HEK293 (cell line): ENCODE measurements around the gene AURKAIP1.
"Not testable (repeated sequence)": the region's sequence is repeated elsewhere in the genome, so short reads cannot be mapped to it uniquely, and the experiment has no call there.

Source experiments
- CTCF ChIA-PET: fragments of 350-600 bp; formaldehyde crosslinking; extraction: SDS; loops from one replicate; lab custom pipeline; 2021; ENCODE audit warnings: antibody characterized with exemption; lab: Yijun Ruan, JAX
- POLR2A ChIA-PET: fragments of 300-600 bp; formaldehyde crosslinking; extraction: SDS; loops from one replicate; lab custom pipeline; 2020; ENCODE audit warnings: antibody characterized with exemption, inconsistent platforms; lab: Yijun Ruan, JAX
- H3K27ac ChIP-seq: fragments of 200-500 bp; sonication (Bioruptor generic); 2 replicates; pipeline ENCODE4 v1.5.1; 2014; ENCODE audit warnings: low read depth, low read length, control low read depth, inconsistent platforms; ENCODE audit errors: extremely low read depth
- H3K36me3 ChIP-seq, 2 experiments: fragments of 200-500 bp in 1 of 2; sonication (Bioruptor generic) in 1 of 2; 1 replicate in 1 of 2; 2 replicates in 1 of 2; pipeline ENCODE4 v1.5.1; 2014 to 2017; ENCODE audit warnings: inconsistent platforms in 2 of 2, low read length in 2 of 2; ENCODE audit not compliant: control insufficient read depth in 2 of 2, insufficient read depth in 1 of 2
- H3K4me1 ChIP-seq: fragments of 200-500 bp; sonication (Bioruptor generic); 2 replicates; pipeline ENCODE4 v1.5.1; 2014; ENCODE audit warnings: mild to moderate bottlenecking, low read length, inconsistent platforms; ENCODE audit not compliant: control insufficient read depth, insufficient read depth
- H3K4me3 ChIP-seq: 2 replicates; pipeline ENCODE4 v1.5.1; 2011; ENCODE audit warnings: low read depth, mild to moderate bottlenecking, control low read depth, low read length, moderate library complexity
- H3K9me3 ChIP-seq: fragments of 200-500 bp; sonication (Bioruptor generic); 2 replicates; pipeline ENCODE4 v1.5.1; 2014; ENCODE audit warnings: low read depth, low read length, inconsistent platforms; ENCODE audit not compliant: control insufficient read depth, insufficient read depth
- BCL11A ChIP-seq: fragments of 450-650 bp; formaldehyde crosslinking; IDR thresholded peaks from 2 replicates; pipeline ENCODE4 v1.5.1; 2016; ENCODE audit warnings: low read depth, missing biosample characterization, missing genetic modification characterization
- BCL11B ChIP-seq: fragments of 450-650 bp; formaldehyde crosslinking; IDR thresholded peaks from 2 replicates; pipeline ENCODE4 v1.5.1; 2016; ENCODE audit warnings: low read depth, missing biosample characterization, missing genetic modification characterization
- EGR2 ChIP-seq: fragments of 450-650 bp; formaldehyde crosslinking; IDR thresholded peaks from 2 replicates; pipeline ENCODE4 v1.5.1; 2016; ENCODE audit warnings: low read depth, missing biosample characterization, missing genetic modification characterization
- KLF10 ChIP-seq: fragments of 450-650 bp; IDR thresholded peaks from 2 replicates; pipeline ENCODE4 v1.5.1; 2018; ENCODE audit warnings: missing biosample characterization, mild to moderate bottlenecking, missing genetic modification characterization
- KLF16 ChIP-seq: fragments of 450-650 bp; formaldehyde crosslinking; IDR thresholded peaks from 2 replicates; pipeline ENCODE4 v1.5.1; 2017; ENCODE audit warnings: missing biosample characterization, missing genetic modification characterization
- ZNF211 ChIP-seq: fragments of 450-650 bp; formaldehyde crosslinking; IDR thresholded peaks from 2 replicates; pipeline ENCODE4 v1.5.1; 2016; ENCODE audit warnings: low read depth, missing biosample characterization, missing genetic modification characterization
- ZNF311 ChIP-seq: fragments of 450-650 bp; formaldehyde crosslinking; IDR thresholded peaks from 2 replicates; pipeline ENCODE4 v1.5.1; 2017; ENCODE audit warnings: missing biosample characterization, missing genetic modification characterization, borderline replicate concordance
- ZNF501 ChIP-seq: fragments of 450-650 bp; formaldehyde crosslinking; IDR thresholded peaks from 2 replicates; pipeline ENCODE4 v1.5.1; 2016; ENCODE audit warnings: missing biosample characterization, missing genetic modification characterization
- ZNF600 ChIP-seq: fragments of 450-650 bp; formaldehyde crosslinking; IDR thresholded peaks from 2 replicates; pipeline ENCODE4 v1.5.1; 2016; ENCODE audit warnings: missing biosample characterization, missing genetic modification characterization
- ZNF792 ChIP-seq: fragments of 450-650 bp; formaldehyde crosslinking; IDR thresholded peaks from 2 replicates; pipeline ENCODE4 v1.5.1; 2016; ENCODE audit warnings: missing biosample characterization, missing genetic modification characterization
- ZSCAN23 ChIP-seq: fragments of 450-650 bp; formaldehyde crosslinking; IDR thresholded peaks from 2 replicates; pipeline ENCODE4 v1.5.1; 2016; ENCODE audit warnings: missing biosample characterization, missing genetic modification characterization
- TF ChIP-seq, protein P1 (sequence below): fragments of 450-650 bp; formaldehyde crosslinking; IDR thresholded peaks from 2 replicates; pipeline ENCODE4 v1.5.1; 2017; ENCODE audit warnings: missing biosample characterization, missing genetic modification characterization
- TF ChIP-seq, protein P2 (sequence below): fragments of 450-650 bp; formaldehyde crosslinking; IDR thresholded peaks from 2 replicates; pipeline ENCODE4 v1.5.1; 2016; ENCODE audit warnings: missing biosample characterization, missing genetic modification characterization
- TF ChIP-seq, protein P3 (sequence below): fragments of 450-650 bp; formaldehyde crosslinking; IDR thresholded peaks from 2 replicates; pipeline ENCODE4 v1.5.1; 2017; ENCODE audit warnings: missing biosample characterization, missing genetic modification characterization

The AURKAIP1 gene

DNA sequence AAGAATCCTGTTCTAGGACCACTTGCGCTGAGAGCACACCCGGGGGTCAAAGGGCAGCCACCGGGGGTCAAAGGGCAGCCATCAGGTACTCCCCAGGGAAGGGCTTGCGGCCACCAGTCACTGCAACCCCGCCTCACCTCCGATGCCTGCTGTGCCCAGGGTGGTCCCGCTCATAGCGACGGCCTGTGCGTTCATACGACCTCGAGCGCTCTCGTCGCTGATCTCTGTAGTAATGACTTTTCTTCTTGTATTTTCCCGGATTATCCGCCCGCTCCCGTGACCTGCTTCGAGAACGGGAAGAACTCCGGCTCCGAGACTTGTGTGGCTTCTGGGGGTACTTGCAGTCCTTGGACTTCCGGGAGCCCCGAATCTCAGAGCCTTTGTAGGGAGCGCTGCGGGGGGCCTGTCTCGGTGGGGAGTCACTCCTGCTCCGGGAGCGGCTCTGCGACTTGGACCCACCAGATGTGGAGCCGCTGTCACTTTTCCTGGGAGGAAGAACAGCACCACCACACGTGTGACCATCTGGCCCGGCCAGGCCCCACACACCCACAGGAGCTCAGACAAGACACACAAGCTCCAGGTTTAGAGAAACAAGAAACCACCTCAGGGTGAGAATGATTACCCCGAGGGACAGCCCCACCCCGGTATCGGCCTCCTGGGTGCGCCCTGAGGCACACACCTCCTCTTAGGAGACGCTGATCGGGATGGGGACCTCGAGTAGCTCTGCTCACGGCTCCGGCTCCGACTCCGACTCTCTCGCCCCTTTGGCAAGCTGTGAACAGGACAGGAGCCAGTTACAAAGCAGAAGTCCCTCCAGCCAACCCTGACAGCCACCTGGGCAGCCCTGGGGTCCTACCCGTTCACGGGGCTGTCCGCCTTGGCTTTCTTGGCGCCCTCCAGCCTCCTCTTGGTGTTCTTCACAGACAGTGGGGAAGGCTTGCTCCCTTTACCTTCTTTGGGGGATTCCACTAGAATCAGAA lies 12.4 kb upstream of the AURKAIP1 start:
- Histone ChIP-seq H3K27ac (no peak overlapping the region), H3K4me1 (no peaks in the 10 kb centered on the region), H3K4me3 (no peak overlapping the region), H3K36me3 (peaks cover 45 to 84% of the 10 kb centered on the region in 2 experiments), H3K9me3 (no peaks in the 10 kb centered on the region)
- CTCF ChIA-PET: interaction anchor here (1.1 to 1.5 kb wide), 2 partner anchors 15 to 43 kb away, joined by 3 to 5 read pairs; no protein-coding TSS in a partner anchor
- POLR2A ChIA-PET: interaction anchor here (0.6 to 4.6 kb wide), 3 partner anchors 9 to 68 kb away, joined by 4 to 15 read pairs (median 4); partner anchors contain the start of gene CCNL2
- TF ChIP-seq, protein P1, sequence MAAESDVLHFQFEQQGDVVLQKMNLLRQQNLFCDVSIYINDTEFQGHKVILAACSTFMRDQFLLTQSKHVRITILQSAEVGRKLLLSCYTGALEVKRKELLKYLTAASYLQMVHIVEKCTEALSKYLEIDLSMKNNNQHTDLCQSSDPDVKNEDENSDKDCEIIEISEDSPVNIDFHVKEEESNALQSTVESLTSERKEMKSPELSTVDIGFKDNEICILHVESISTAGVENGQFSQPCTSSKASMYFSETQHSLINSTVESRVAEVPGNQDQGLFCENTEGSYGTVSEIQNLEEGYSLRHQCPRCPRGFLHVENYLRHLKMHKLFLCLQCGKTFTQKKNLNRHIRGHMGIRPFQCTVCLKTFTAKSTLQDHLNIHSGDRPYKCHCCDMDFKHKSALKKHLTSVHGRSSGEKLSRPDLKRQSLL (tag by site-specific recombination): 0 out of 2 replicates have a peak, but pooled peaks have one; percentile 25
- peak; percentile 84 for TF ChIP-seq BCL11B (tag by site-specific recombination)
- TF ChIP-seq KLF10 (tag by site-specific recombination): no peak
- peak; percentile 85 for TF ChIP-seq BCL11A (tag by site-specific recombination)

DNA sequence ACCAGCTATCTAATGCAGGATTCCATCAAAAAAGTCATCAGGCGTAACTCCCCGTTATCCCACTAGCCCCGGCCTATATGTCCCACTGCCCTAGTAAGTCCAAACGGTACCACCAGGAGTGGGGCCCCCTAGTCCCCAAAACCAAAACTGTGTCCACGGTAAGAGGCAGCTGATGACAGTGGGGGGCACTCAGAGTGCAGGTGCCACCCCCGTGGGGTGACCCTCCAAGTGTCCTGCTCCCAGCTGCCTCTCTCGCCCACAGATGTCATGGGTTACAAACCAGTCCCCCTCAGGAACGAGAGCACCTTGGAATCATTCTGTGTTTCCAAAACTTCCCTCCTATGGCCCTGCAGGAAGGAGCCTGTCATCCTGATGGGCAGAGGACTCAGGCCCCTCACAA lies 10.9 kb upstream of the AURKAIP1 start:
- no peaks in the 10 kb centered on the region for H3K9me3 ChIP-seq
- ChIA-PET CTCF (interaction anchor here (0.6 to 1.5 kb wide), 6 partner anchors 9 to 56 kb away, joined by 3 to 5 read pairs (median 3); partner anchors contain the start of gene CCNL2), POLR2A (interaction anchor here (4.6 kb wide), 1 partner anchor 14 kb away, joined by 15 read pairs; the partner anchor contains the start of gene CCNL2)
- no peak overlapping the region for H3K27ac ChIP-seq
- H3K4me3 ChIP-seq: no peak overlapping the region
- H3K36me3 ChIP-seq: peaks cover 35 to 82% of the 10 kb centered on the region in 2 experiments
- H3K4me1 ChIP-seq: no peaks in the 10 kb centered on the region
- TF ChIP-seq ZNF211 (tag by site-specific recombination): no peak
- TF ChIP-seq EGR2 (tag by site-specific recombination): no peak
- TF ChIP-seq, protein P2, sequence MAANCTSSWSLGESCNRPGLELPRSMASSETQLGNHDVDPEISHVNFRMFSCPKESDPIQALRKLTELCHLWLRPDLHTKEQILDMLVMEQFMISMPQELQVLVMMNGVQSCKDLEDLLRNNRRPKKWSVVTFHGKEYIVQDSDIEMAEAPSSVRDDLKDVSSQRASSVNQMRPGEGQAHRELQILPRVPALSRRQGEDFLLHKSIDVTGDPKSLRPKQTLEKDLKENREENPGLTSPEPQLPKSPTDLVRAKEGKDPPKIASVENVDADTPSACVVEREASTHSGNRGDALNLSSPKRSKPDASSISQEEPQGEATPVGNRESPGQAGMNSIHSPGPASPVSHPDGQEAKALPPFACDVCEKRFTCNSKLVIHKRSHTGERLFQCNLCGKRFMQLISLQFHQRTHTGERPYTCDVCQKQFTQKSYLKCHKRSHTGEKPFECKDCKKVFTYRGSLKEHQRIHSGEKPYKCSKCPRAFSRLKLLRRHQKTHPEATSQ: no peak
- TF ChIP-seq KLF16 (tag by site-specific recombination): no peak
- no peak for TF ChIP-seq ZNF600 (tag by site-specific recombination)
- no peak for TF ChIP-seq ZSCAN23 (tag by site-specific recombination)
- no peak for TF ChIP-seq ZNF311 (tag by site-specific recombination)
- TF ChIP-seq ZNF501 (tag by site-specific recombination): no peak
- TF ChIP-seq, protein P3, sequence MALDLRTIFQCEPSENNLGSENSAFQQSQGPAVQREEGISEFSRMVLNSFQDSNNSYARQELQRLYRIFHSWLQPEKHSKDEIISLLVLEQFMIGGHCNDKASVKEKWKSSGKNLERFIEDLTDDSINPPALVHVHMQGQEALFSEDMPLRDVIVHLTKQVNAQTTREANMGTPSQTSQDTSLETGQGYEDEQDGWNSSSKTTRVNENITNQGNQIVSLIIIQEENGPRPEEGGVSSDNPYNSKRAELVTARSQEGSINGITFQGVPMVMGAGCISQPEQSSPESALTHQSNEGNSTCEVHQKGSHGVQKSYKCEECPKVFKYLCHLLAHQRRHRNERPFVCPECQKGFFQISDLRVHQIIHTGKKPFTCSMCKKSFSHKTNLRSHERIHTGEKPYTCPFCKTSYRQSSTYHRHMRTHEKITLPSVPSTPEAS (tag by site-specific recombination): no peak
- no peak for TF ChIP-seq ZNF792 (tag by site-specific recombination)

DNA sequence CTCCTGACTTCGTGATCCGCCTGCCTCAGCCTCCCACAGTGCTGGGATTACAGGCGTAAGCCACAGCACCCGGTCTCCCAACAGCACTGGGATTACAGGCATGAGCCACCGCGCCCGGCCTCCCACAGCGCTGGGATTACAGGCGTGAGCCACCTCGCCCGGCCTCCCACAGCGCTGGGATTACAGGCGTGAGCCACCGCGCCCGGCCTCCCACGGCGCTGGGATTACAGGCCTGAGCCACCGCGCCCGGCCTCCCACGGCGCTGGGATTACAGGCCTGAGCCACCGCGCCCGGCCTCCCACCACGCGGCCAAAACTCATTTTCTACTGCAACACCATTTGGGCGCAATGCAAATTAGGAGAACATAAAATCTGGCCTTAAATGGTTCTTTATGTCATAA lies 10.3 kb upstream of the AURKAIP1 start:
- not testable (repeated sequence) for H3K4me1 ChIP-seq, H3K9me3 ChIP-seq, H3K27ac ChIP-seq, H3K4me3 ChIP-seq
- ChIA-PET POLR2A (interaction anchor here (1.9 kb wide), 1 partner anchor 10 kb away, joined by 12 read pairs; no protein-coding TSS in a partner anchor), CTCF (interaction anchor here (0.6 to 1.3 kb wide), 4 partner anchors 10 to 57 kb away, joined by 3 to 4 read pairs (median 3); partner anchors contain the start of gene CCNL2)
- H3K36me3 ChIP-seq: peaks cover 32 to 82% of the 10 kb centered on the region in 2 experiments
